Measurements from ENCODE around the gene KLF7.
"Not testable (repeated sequence)": the region's sequence is repeated elsewhere in the genome, so short reads cannot be mapped to it uniquely, and the experiment has no call there.

Gene KLF7

GRCh38 chr2:207040696-207041095 lies 125.1 kb downstream of the KLF7 start:
- no peaks in the 10 kb centered on the region for H3K27me3 ChIP-seq (ENCODE audit: low read depth)
- peaks cover 40% of the 10 kb centered on the region for H3K4me1 ChIP-seq
- H3K9me3 ChIP-seq = no peaks in the 10 kb centered on the region
- in situ Hi-C loops (cut with MboI; ENCODE audit: low sequenced_read_pairs) = no loop called here
- DNase-seq (ENCODE audit: low spot score in 2 of 2) = no peak
- H3K4me3 ChIP-seq = no peak overlapping the region
- H3K36me3 ChIP-seq (replicated peaks) = no peaks in the 10 kb centered on the region

GRCh38 chr2:207039225-207039624 lies 126.5 kb downstream of the KLF7 start:
- DNase-seq (ENCODE audit: low spot score in 2 of 2) = no peak
- Histone ChIP-seq H3K9me3 (no peaks in the 10 kb centered on the region), H3K36me3 (replicated peaks) (no peaks in the 10 kb centered on the region), H3K4me1 (peaks cover 43% of the 10 kb centered on the region), H3K4me3 (no peak overlapping the region), H3K27me3 (ENCODE audit: low read depth) (no peaks in the 10 kb centered on the region)
- in situ Hi-C loops (cut with MboI; ENCODE audit: low sequenced_read_pairs) = no loop called here

GRCh38 chr2:207038299-207038698 lies 127.4 kb downstream of the KLF7 start:
- Histone ChIP-seq H3K4me1 (peaks cover 43% of the 10 kb centered on the region), H3K27me3 (ENCODE audit: low read depth) (no peaks in the 10 kb centered on the region), H3K9me3 (no peaks in the 10 kb centered on the region; the same call in 1 of the 2 replicates), H3K4me3 (no peak overlapping the region), H3K36me3 (replicated peaks) (no peaks in the 10 kb centered on the region)
- in situ Hi-C loops (cut with MboI; ENCODE audit: low sequenced_read_pairs) = no loop called here
- DNase-seq (ENCODE audit: low spot score in 2 of 2) = no peak

- Histone ChIP-seq H3K4me1 (peaks cover 43% of the 10 kb centered on the region), H3K27me3 (ENCODE audit: low read depth) (no peaks in the 10 kb centered on the region), H3K4me3 (no peak overlapping the region), H3K36me3 (replicated peaks) (no peaks in the 10 kb centered on the region), H3K9me3 (no peaks in the 10 kb centered on the region; the same call in 1 of the 2 replicates)
- DNase-seq (ENCODE audit: low spot score in 2 of 2) = peak in 1 of 2 experiments; percentile 23
- in situ Hi-C loops (cut with MboI; ENCODE audit: low sequenced_read_pairs) = no loop called here
These were observed 127.9 kb downstream of the KLF7 start for GRCh38 chr2:207037896-207038295.

- H3K27me3 ChIP-seq (ENCODE audit: low read depth); in situ Hi-C loops (cut with MboI; ENCODE audit: low sequenced_read_pairs); H3K4me3 ChIP-seq; H3K36me3 ChIP-seq (replicated peaks); H3K9me3 ChIP-seq: not testable (repeated sequence)
- DNase-seq (ENCODE audit: low spot score in 2 of 2) = peak in 1 of 2 experiments; percentile 91
- peaks cover 39% of the 10 kb centered on the region for H3K4me1 ChIP-seq
These were observed 128.7 kb downstream of the KLF7 start for GRCh38 chr2:207037023-207037422.

- Histone ChIP-seq H3K27me3 (ENCODE audit: low read depth) (no peaks in the 10 kb centered on the region), H3K36me3 (replicated peaks) (no peaks in the 10 kb centered on the region), H3K4me1 (peaks cover 30% of the 10 kb centered on the region), H3K9me3 (no peaks in the 10 kb centered on the region; the same call in 1 of the 2 replicates), H3K4me3 (no peak overlapping the region)
- in situ Hi-C loops (cut with MboI; ENCODE audit: low sequenced_read_pairs) = no loop called here
- no peak for DNase-seq (ENCODE audit: low spot score in 2 of 2)
These were observed 129.9 kb downstream of the KLF7 start for GRCh38 chr2:207035875-207036274.

GRCh38 chr2:207032490-207032889 lies 133.3 kb downstream of the KLF7 start:
- Histone ChIP-seq H3K27me3 (ENCODE audit: low read depth) (no peaks in the 10 kb centered on the region), H3K9me3 (no peaks in the 10 kb centered on the region; the same call in 1 of the 2 replicates), H3K4me1 (peaks cover 14% of the 10 kb centered on the region), H3K36me3 (replicated peaks) (no peaks in the 10 kb centered on the region), H3K4me3 (no peak overlapping the region)
- in situ Hi-C loops (cut with MboI; ENCODE audit: low sequenced_read_pairs) = no loop called here
- DNase-seq (ENCODE audit: low spot score in 2 of 2) = no peak

Data from HAP-1 (cell line).